HG02588 (cell line): ENCODE measurements around the gene ASIP.
"Not testable (repeated sequence)": the region's sequence is repeated elsewhere in the genome, so short reads cannot be mapped to it uniquely, and the experiment has no call there.

ENCODE experiments used
- ATAC-seq: cut with Tn5 transposase; IDR thresholded peaks from one replicate; pipeline ENCODE4 v1.9.1; 2021; ENCODE audit warnings: mild to moderate bottlenecking, moderate library complexity; ENCODE audit not compliant: unreplicated experiment

The ASIP gene

DNA sequence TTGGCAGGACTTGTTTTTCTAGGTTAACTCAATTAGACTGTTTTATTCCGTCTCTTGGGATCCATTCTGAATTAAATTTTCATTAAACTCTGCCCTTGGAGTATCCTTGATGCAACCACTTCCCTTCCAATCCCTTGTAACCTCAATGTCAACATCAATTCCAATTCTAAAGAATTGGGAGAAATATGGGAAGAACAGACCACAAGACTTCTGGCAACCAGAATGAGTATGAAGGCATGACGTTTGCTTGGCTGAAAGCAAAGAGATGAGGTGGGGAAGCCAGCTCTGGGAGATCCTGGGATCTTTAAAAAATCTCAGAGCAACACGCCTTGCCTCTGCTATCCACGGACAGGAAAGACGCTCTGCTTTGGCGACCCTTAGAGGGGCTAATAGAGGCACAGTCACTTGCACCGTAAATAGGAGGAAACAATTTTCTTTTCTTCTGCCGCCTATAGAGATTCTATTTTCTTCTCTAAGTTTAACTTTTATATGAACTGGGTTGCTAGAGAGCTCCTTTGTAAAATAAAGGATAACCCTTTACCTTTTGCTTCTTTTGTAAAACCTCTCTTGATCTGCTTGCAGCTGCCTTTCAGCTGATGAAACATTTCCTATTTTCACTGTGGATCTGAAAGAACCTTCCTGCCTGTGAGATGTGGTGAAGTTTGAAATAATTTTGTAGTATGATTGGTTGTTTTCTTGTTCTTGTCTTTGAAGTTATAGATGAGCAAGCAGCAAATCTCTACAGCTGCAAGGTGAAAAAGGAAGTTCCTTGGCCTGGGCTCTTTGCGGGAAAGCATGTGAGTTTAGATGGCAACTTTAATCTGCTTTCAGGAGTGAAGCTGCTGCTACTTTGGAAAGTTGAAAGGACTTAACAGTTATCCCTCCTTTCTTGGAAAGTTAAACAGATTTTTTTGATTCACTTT is at the start of gene ASIP:
Gene ASIP (plus strand): TSS at position 731 of the 923 bp plus-strand sequence. CDS start 18,952 bp downstream, outside the sequence.
- no peak for ATAC-seq

- ATAC-seq, result no peak
Measured at GRCh38 chr20:34193051-34193450, 48.2 kb upstream of the ASIP start.

DNA sequence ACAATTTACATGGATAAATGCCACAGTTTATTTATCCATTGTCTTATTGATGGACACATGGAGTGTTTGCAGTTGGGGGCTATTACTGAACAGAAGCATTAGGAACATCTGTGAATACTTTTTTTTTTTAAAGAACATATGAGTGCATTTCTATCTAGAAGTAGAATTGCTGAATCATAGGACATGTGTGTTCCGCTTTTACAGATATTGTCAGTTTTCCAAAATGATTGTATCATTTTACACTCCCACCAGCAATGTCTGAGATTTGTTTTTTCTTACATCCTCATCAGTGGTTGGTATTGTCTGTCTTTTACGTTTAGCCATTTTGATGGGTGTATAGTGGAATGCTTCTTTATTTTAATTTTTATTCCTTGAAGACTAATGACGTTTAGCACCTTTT is 42.0 kb upstream of the ASIP start:
- ATAC-seq, result no peak

DNA sequence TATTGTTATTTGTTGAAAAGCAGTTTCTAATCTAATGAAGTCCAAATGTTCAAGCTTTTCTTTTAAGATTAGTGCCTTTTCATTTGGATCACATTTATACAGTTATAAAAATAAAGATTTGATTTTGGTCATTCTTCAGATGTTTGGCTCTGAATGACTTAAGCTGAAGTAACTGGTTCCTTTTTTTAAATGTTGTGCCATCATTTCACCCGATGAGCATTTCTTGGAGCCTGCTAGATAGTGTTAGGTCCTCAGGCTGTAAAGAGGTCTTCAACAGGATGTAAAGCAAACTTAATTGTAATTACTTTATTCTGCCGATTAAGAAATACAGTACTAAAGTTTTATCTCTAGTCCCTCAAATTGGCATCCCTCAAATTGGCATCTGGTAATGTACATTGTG is 41.2 kb upstream of the ASIP start:
- no peak for ATAC-seq

DNA sequence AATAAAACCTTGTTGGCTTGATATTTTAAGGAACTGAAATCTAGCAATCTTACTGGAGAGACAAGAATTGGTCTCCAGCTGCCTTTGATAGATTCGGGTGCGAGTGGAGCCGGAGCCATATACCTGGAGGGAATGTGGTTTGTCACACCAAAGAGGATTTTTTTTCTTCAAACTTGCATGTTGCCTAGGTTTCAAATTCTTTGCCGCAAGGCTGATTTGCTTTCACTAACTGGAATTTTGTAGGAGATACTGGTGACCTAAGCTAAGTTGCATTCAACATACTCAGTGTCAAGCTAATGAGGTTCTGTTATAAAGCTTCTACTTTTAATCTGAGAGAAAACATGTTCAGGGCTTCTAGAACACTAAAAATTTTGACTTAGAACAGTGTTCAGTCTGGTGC is 39.7 kb upstream of the ASIP start:
- ATAC-seq, result no peak

DNA sequence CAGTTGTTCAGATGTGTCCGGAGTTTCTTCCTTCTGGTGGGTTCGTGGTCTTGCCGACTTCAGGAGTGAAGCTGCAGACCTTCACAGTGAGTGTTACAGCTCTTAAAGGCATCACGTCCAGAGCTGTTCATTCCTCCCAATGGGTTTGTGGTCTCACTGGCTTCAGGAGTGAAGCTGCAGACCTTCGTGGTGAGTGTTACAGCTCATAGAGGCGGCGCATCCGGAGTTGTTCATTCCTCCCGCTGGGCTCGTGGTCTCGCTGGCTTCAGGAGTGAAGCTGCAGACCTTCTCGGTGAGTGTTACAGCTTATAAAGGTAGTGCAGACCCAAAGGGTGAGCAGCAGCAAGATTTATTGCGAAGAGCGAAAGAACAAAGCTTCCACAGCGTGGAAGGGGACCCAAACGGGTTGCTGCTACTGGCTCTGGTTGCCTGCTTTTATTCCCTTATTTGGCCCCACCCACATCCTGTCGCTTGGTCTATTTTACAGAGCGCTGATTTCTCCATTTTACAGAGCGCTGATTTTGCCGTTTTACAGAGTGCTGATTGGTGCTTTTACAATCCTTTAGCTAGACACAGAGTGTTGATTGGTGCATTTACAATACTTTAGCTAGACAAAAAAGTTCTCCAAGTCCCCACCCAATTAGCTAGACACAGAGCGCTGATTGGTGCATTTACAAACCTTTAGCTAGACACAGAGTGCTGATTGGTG is 35.9 kb upstream of the ASIP start:
- not testable (repeated sequence) for ATAC-seq

GRCh38 chr20:34209111-34209510 is 32.1 kb upstream of the ASIP start:
- no peak for ATAC-seq

GRCh38 chr20:34210271-34210670 is 31.0 kb upstream of the ASIP start:
- no peak for ATAC-seq

GRCh38 chr20:34211591-34211990 is 29.6 kb upstream of the ASIP start:
- no peak for ATAC-seq

- no peak for ATAC-seq
Measured at GRCh38 chr20:34213213-34213612, 28.0 kb upstream of the ASIP start.

DNA sequence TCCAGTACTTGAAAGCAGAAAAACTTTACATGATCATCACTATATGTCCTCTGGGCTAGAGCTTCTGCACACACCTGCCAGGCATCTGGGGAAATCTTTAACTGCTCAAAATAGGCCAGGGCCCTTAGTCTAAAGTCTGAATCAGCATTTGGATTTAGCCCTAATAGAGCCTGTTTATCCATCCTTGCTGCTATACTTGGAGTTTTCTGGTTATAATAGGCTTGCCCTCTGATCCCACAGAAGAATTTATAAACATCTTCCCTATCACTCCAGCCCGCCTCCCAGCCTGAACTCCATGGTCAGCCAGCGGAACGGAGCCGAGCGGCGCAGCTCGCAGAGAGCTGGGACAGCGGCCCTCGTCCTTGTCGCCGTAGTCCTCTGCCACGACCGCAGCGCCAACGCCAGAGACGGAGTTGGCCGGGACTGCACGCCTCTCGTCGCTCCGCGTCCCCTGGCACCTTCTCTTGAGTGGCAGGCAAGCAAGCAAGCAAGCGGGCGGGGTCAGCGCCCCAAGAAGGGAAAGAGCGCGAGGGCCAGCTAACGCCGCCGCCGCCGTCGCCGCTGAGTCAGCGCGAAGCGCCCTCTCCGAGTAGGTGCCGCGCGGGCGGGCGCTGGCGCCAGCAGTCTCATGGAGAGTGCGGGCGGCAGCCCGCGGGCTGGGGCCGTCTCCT is 25.4 kb upstream of the ASIP start:
- ATAC-seq, result no peak

DNA sequence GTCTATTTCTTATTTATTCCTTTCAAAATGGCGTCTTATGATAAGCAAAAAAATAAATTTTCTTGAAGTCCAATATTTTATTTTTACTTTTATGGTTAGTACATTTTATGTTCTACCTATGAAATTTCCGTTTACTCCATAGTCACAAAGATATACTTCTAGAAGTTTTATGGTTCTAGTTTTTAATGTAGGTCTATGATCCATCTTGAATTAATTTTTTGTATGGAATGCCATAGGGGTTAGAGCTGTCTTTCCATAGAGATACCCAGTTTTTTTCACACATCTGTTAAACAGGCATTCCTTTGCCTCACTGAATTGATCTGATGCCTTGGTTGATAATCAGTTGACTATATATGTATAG is 24.9 kb upstream of the ASIP start:
- no peak for ATAC-seq

GRCh38 chr20:34220561-34220960 is 20.7 kb upstream of the ASIP start:
- ATAC-seq, result no peak

GRCh38 chr20:34222208-34222607 is 19.0 kb upstream of the ASIP start:
- no peak for ATAC-seq

GRCh38 chr20:34224251-34224650 is 17.0 kb upstream of the ASIP start:
- ATAC-seq, result not testable (repeated sequence)

DNA sequence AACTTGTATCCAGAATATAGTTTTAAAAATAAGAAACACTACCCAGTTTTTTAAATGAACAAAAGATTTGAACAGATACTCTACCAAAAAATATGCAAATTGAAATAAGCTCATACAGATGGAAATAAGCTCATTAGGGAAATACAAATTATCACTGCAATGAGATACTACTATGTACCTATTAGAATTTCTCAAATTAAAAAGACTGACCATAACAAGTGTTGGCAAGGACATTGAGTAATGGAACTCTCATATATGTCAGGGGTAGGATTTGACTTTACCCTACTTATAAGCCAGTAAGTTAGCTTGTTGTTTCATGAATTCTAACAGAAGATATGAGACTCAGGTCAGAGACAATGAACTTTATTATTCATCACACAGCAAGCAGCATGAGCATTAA is 9.6 kb upstream of the ASIP start:
- no peak for ATAC-seq

- no peak for ATAC-seq
Measured at GRCh38 chr20:34232494-34233087, 8.6 kb upstream of the ASIP start.

DNA sequence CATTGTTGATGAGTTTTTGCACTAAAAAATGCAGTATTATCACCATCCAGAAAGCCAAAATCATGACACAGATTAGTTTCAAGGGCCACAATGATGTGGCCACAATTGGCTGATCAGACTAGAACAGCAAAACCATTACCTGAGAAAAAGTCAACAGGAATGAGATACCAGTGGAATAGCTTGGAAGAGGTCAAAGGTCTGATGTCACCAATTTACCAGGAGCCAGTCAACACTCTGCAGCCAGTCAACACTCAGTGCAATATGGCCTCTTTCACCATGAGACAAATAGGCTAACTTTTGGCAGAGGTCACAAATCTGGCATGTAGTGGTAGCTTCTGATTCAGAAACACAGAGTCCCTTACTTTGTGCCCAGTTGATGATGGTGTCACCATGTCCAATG is 7.5 kb upstream of the ASIP start:
- ATAC-seq, result no peak

DNA sequence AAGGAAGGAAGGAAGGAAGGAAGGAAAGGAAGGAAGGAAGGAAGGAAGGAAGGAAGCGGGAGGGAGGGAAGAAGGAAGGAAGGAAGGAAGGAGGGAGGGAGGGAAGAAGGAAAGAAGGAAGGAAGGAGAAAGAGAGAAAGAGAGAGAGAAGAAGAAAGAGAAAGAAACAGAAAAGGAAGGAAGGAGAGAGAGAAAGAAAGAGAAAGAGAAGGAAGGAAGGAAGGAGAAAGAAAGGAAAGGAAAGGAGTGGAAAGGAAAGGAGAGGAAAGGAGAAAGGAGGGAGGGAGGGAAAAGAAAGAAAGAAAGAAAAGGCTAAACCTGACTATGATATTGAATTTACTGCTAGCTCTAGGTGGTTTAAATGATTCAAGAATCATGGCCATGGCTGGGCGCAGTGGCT is 5.3 kb upstream of the ASIP start:
- ATAC-seq, result no peak

DNA sequence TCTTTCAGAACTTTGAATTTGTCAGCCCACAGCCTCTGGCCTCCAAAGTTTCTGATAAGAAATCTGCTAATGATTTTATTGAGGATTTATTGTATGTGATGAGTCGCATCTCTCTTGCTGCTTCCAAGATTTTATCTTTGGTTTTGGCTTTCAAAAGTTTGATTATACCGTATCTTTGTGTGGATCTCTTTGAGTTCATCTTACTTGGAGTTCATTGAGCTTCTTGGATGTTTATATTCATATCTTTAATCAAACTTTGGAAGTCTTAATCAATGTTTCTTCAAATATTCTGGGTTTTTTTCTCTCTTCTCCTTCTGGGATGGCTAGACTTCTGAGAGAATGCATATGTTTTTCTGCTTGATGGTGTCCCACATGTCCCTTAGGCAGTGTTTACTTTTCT is 3.3 kb upstream of the ASIP start:
- no peak for ATAC-seq

DNA sequence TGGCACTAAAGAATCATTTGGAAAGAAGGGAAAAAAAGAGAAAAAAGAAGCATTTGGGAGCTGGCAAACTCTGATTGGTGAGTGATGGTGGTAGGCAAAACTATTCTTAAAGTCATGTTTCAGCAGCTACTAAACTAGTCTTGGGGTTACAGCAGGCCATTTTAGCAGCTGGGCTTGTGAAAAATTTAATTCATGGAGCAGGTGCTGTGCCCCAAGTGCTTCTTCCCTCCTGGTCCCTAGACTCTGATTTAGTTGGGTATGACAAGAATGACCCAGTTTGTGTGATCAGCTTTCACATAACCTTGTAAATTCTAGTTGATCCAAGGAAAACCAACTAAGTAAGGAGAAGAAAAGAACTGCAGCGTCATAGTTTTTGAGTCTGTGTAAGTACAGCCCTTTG is 1.1 kb upstream of the ASIP start:
- ATAC-seq, result no peak
